Astrocyte (in vitro differentiated cells and primary cell): ENCODE results near the gene TTLL5.

Source experiments
- EZH2 ChIP-seq: IDR thresholded peaks from 2 replicates; pipeline ENCODE4 v1.6.1; 2012; ENCODE audit warnings: mild to moderate bottlenecking, low read length, inconsistent platforms; ENCODE audit not compliant: insufficient read depth
- TF ChIP-seq, protein P1 (sequence below): IDR thresholded peaks from 2 replicates; pipeline ENCODE4 v1.5.1; 2011; ENCODE audit warnings: low read depth, mild to moderate bottlenecking, inconsistent platforms, low read length, moderate library complexity; ENCODE audit not compliant: insufficient read depth

GRCh38 chr14:75802486-75802885 is 141.4 kb downstream of the TTLL5 start:
- TF ChIP-seq, protein P1, sequence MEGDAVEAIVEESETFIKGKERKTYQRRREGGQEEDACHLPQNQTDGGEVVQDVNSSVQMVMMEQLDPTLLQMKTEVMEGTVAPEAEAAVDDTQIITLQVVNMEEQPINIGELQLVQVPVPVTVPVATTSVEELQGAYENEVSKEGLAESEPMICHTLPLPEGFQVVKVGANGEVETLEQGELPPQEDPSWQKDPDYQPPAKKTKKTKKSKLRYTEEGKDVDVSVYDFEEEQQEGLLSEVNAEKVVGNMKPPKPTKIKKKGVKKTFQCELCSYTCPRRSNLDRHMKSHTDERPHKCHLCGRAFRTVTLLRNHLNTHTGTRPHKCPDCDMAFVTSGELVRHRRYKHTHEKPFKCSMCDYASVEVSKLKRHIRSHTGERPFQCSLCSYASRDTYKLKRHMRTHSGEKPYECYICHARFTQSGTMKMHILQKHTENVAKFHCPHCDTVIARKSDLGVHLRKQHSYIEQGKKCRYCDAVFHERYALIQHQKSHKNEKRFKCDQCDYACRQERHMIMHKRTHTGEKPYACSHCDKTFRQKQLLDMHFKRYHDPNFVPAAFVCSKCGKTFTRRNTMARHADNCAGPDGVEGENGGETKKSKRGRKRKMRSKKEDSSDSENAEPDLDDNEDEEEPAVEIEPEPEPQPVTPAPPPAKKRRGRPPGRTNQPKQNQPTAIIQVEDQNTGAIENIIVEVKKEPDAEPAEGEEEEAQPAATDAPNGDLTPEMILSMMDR, result no peak
- no peak for TF ChIP-seq EZH2
